Activated CD4-positive, alpha-beta T cell treated with anti-CD3 and anti-CD28 coated beads, Interleukin-2, amount 50 U/mL, for 16 hours (primary cell): ENCODE results near the gene DDX28.
"Not testable (repeated sequence)": the region's sequence is repeated elsewhere in the genome, so short reads cannot be mapped to it uniquely, and the experiment has no call there.

Experiments
- DNase-seq: peaks from one replicate; pipeline ENCODE4 v3.0.0-alpha.2; 2020

The DDX28 gene

GRCh38 chr16:67992661-67993206 lies 30.3 kb downstream of the DDX28 start:
- no peak for DNase-seq

GRCh38 chr16:67990018-67990386 lies 33.0 kb downstream of the DDX28 start:
- DNase-seq = no peak

- no peak for DNase-seq
Observed at GRCh38 chr16:67989322-67990017, 33.6 kb downstream of the DDX28 start.

- no peak for DNase-seq
Observed at GRCh38 chr16:67988675-67989074, 34.4 kb downstream of the DDX28 start.

GRCh38 chr16:67987460-67988160 lies 35.4 kb downstream of the DDX28 start:
- DNase-seq = no peak

- DNase-seq = no peak
Observed at GRCh38 chr16:67986949-67987348, 36.1 kb downstream of the DDX28 start.

GRCh38 chr16:67982011-67982696 lies 40.9 kb downstream of the DDX28 start:
- DNase-seq = no peak

GRCh38 chr16:67979955-67980678 lies 42.9 kb downstream of the DDX28 start, which contains the start of gene DPEP3:
TSS of gene DPEP3 (minus strand) at chr16:67980499. CDS start at chr16:67980380, 119 bp downstream.
- DNase-seq = no peak

GRCh38 chr16:67977469-67978227 lies 45.4 kb downstream of the DDX28 start:
- no peak for DNase-seq

- DNase-seq = no peak
Observed at GRCh38 chr16:67977005-67977404, 46.0 kb downstream of the DDX28 start.

- DNase-seq = no peak
Observed at GRCh38 chr16:67976205-67976604, 46.8 kb downstream of the DDX28 start.

GRCh38 chr16:67975321-67976105 lies 47.5 kb downstream of the DDX28 start:
- DNase-seq = no peak

GRCh38 chr16:67972285-67972684 lies 50.7 kb downstream of the DDX28 start:
- not testable (repeated sequence) for DNase-seq

GRCh38 chr16:67971111-67971510 lies 51.9 kb downstream of the DDX28 start:
- no peak for DNase-seq
